ENCODE measurements around the gene ALG12. TPM values are rescaled to one million over a fixed set of nuclear protein-coding genes. Genes with fewer than 3 reads are reported as not detected.

Gene ALG12
- total RNA-seq, 120 experiments from 2014 or later = 9.4 to 31.2 (median 15.9) TPM

Small RNA genes within 50 kb of the gene (microRNA-seq; reads per million reads assigned to microRNA genes)
- gene MIR6821 = 0 to 3.1 (median 1.0) reads per million in 43 experiments

Other genes with a start within 250 kb of the ALG12 start
- 10 to 100 TPM; 23.5 to 55.4 (median 35.6) TPM for gene BRD1, start 90.6 kb downstream of the ALG12 start, total RNA-seq
- gene ZBED4, start 64.6 kb downstream of the ALG12 start, total RNA-seq = 1 to 10 TPM; 4.7 to 8.0 (median 6.5) TPM
- gene CRELD2, start 196 bp upstream of the ALG12 start, total RNA-seq = 10 to 100 TPM; 19.4 to 50.3 (median 29.6) TPM
- 10 to 100 TPM; 18.9 to 92.4 (median 32.9) TPM for gene PIM3, start 42.3 kb upstream of the ALG12 start, total RNA-seq
- gene IL17REL, start 94.3 kb upstream of the ALG12 start, total RNA-seq = 1 to 10 TPM in 4 of 120 experiments, under 1 TPM in 52, not detected in 64; 0.11 to 1.7 (median 0.30) TPM
- under 1 TPM in 1 of 120 experiments, not detected in 119; 0.21 TPM for gene TTLL8, start 139.9 kb upstream of the ALG12 start, total RNA-seq
- gene MLC1, start 167.0 kb upstream of the ALG12 start, total RNA-seq = 100 to 1,000 TPM in 92 of 120 experiments, 10 to 100 TPM in 28; 59.3 to 331 (median 119) TPM
- gene MOV10L1, start 171.6 kb upstream of the ALG12 start, total RNA-seq = 1 to 10 TPM; 1.1 to 9.0 (median 3.6) TPM

Data from dorsolateral prefrontal cortex (tissue), 118 donors.